Measurements from ENCODE around the gene ETS1.

- TF ChIP-seq, protein P1, sequence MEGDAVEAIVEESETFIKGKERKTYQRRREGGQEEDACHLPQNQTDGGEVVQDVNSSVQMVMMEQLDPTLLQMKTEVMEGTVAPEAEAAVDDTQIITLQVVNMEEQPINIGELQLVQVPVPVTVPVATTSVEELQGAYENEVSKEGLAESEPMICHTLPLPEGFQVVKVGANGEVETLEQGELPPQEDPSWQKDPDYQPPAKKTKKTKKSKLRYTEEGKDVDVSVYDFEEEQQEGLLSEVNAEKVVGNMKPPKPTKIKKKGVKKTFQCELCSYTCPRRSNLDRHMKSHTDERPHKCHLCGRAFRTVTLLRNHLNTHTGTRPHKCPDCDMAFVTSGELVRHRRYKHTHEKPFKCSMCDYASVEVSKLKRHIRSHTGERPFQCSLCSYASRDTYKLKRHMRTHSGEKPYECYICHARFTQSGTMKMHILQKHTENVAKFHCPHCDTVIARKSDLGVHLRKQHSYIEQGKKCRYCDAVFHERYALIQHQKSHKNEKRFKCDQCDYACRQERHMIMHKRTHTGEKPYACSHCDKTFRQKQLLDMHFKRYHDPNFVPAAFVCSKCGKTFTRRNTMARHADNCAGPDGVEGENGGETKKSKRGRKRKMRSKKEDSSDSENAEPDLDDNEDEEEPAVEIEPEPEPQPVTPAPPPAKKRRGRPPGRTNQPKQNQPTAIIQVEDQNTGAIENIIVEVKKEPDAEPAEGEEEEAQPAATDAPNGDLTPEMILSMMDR (IDR thresholded peaks at IDR 0.05; ENCODE audit: low read depth, low read length) = no peak
- no peak for TF ChIP-seq EZH2phosphoT487 (IDR thresholded peaks at IDR 0.05; ENCODE audit: low read depth)
Measured at GRCh38 chr11:128502726-128503125, 84.6 kb downstream of the ETS1 start.
